Measurements from ENCODE around the gene VPREB1.

- TF ChIP-seq CTCF (IDR thresholded peaks at IDR 0.05): no peak
- no peak for TF ChIP-seq POLR2AphosphoS5 (IDR thresholded peaks at IDR 0.05)
- no peak for TF ChIP-seq POLR2A (IDR thresholded peaks at IDR 0.05)
Observed at GRCh38 chr22:22196833-22197477, 47.6 kb upstream of the VPREB1 start.
